H54 (cell line): Measurements from ENCODE around the gene ZNF423.

ENCODE experiments used
- DNase-seq: peaks from one replicate; pipeline ENCODE4 v3.0.0; 2011; ENCODE audit warnings: low spot score, mixed read lengths; ENCODE audit not compliant: insufficient read length
- FAIRE-seq: peaks from 3 replicates; lab custom pipeline; 2011; peaks lifted over from hg19 to GRCh38; lab: Jason Lieb, UNC
- POLR2A ChIP-seq: IDR thresholded peaks from 2 replicates; pipeline ENCODE4 v1.6.1; 2011; ENCODE audit warnings: low read depth, mild to moderate bottlenecking, low read length

The ZNF423 gene

DNA sequence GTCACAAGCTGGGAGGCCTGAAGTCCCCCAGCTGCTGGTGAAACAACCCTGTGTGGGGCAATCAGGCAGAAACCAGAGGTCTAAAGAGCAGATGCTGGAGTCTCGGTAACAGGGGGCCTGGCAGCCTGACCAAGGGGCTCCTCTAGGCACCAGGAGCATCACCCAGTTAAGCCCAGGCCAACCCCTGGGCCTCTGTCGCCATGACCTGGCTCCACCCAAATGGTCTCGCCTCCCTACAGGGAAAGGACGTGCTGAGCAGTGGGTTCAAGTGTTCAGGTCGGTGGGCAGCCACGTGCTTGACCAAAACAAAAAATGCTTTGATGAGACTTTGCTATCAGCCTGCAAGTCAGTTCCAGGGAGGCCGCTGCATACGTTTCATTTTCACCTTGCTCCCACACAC lies 240.3 kb downstream of the ZNF423 start:
- DNase-seq: no peak
- TF ChIP-seq POLR2A: no peak
- no peak for FAIRE-seq

DNA sequence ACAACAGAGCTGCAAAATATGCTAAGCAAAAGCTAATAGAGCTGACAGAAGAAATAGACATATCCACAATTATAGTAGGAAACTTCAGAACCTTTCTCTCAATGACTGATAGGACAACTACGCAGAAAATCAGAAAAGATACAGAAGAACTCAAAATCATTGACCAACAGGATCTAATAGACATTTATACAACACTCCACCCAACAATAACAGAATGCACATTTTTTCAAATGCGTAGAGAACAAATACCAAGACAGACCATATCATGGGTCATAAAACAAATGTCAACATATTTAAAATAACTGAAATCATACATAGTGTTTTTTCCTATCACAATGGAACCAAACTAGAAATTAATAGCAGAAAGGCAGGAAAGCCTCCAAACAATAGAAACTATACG lies 244.9 kb downstream of the ZNF423 start:
- TF ChIP-seq POLR2A: no peak
- DNase-seq (no peak), FAIRE-seq (no peak)

DNA sequence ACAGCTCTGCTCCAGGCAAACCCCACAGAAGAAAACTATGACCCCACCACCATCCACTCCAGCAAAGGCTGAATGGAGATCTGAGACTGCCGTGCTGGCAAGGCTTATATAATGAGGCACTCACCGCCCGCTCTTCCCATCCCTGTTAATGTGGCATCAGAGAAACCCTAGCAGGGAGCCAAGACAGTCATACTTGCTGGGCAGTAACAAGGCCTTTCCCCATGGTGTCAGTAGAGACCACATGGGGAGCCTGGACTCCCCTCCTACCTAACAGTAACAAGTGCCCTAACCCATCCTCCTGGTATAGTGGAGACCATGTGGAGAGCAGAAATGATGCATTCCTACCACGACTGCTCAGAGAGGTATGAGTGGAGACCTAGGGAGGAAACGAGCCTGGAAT lies 247.1 kb downstream of the ZNF423 start:
- no peak for DNase-seq
- no peak for TF ChIP-seq POLR2A

DNA sequence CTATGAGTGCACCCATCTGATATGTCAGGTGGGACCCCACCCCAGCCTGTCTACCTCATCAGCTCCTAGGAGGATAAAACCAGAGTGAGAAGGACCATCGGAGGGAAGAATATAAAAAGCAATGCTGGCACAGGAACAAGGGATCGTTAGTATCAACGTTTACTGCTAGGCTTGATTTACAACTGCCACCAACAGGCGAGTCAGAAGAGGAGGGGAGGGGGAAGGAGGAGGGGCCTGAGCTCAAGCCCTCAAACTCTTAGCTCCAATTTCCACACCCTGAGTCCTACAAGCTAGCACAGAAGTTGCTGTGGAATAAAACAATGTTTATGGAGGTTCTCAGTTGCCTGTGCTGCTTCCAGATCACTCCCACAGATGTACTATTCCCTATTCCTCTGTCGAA lies 247.8 kb downstream of the ZNF423 start:
- FAIRE-seq: no peak
- DNase-seq: no peak
- TF ChIP-seq POLR2A: no peak

More for the DNA sequence above, 247.1 kb downstream of the ZNF423 start:
- no peak for FAIRE-seq

DNA sequence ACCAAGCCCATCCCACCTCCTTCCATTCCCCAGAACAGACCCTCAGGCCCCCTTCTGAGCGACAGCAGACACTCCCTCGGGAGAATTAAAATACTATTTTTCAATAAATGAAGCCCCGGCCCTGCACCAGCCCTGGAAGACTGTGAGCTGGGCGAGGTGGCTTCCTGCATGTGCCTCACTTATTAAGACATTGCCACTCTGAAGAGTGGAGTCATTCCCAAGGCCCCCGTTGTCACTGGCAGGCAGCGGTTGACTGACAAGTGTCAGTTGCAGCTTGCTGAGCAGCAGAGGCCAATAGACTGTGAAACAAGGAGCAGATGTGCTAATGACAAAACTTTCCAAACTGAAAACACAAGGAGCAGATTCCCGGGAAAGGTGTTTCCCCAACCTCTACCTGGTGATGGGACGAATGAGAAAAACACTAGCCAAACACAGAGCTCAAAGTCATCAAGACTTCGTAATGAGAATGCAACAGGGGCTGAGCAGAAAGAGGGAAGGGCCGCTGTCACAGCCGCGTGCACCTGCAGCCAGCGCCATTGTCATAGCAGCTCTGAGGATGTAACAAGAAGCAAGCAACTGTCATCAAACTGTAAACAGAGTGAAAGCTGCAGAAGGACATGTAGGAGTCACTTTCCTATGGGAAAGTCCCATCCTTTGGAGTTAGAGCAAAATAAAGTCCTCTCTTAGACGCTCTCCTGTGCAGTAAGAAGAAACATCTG lies 250.2 kb downstream of the ZNF423 start:
- no peak for DNase-seq
- TF ChIP-seq POLR2A: no peak
- no peak for FAIRE-seq

DNA sequence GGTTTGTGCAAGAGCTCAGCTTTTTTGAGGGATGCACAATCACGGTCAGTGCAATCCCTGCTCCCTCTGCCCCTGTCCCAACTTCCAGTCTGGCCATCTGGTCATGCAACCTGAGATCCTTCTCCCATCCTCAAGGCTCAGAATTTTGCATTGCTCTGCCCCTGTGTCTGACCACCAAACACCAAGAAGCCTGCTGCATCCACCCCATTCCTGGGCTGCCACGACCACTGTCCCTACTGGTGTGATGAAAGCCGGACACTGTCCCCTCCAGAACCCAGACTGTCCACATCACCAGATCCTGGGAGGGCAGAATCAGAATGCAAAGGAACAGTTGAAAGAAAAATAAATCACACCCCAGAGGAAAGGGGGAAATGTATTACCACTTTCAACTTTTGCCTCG lies 251.3 kb downstream of the ZNF423 start:
- FAIRE-seq (no peak), DNase-seq (no peak)
- no peak for TF ChIP-seq POLR2A

DNA sequence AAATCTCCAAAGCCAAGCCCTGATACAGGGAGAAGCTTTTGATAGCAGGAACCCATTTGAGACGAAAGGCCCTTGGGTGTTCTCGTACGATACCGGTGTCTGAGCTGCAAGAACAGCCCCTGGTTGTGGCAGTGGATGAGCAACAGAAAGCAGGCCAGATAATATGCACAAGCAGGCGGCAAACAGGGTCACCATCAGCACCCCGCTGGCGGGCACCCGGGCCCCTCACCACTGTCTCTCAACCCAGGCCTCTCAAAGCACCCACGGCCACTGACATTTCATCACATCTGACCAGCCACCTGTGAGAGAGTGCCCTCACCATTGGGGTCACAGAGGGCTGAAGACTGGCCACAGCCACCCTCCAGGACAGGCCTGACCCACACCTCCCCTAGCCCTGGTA lies 252.0 kb downstream of the ZNF423 start:
- TF ChIP-seq POLR2A: no peak
- no peak for FAIRE-seq
- no peak for DNase-seq

DNA sequence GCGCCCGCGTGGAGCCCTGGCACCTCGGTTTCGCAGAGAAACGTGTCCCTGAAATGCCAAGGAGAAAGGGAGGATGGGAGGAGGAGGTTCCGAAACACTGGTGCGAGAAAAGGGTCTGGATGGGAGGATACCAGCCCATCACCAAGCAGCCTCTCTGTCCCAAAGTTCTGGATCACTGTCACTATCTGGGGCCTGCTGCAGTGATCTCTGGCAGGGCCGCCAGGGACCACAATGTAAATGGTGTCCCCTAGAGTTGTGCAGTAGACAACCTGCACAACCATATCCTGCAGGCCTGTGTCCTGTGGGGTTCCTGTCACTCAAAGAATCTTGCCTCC lies 253.0 kb downstream of the ZNF423 start:
- FAIRE-seq (no peak), DNase-seq (no peak)
- TF ChIP-seq POLR2A: no peak

DNA sequence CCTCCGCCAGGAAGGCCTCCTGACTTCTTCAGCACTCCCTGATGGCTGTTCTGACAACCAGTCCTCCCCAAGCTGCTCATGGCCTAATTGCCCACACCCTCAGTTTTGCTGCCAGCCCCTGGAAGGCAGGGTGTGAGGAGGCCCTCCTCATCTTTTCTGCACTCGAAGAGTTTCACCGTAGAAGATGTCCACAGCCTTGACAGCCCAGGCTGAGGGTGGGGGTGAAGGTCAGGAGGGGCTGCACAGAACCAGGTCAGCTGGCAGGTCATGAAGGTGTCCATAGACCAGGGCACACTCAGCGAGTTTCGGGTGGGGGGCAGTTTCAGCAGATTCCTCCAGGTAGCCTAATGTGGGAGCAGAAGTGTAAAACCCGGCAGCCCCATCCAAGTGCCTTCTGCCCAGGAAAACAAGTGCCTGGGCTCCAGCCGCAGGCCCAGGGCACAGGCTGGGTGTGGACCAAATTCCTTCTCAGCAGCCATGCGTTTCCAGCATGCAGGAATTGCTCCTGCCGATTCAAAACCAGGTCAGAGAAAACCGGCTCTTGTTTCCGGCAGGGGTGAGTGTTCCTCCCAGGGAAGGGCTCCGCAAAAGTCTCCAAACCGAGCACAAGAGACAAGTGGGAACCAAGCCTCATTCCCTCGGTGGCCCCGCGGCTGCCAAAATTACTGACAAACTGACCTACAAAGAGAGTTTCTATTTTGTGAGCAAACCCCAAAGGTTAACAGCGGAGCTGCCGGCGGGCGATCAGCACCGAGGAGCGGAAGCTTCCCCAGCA lies 253.5 kb downstream of the ZNF423 start:
- DNase-seq (no peak), FAIRE-seq (no peak)
- no peak for TF ChIP-seq POLR2A

DNA sequence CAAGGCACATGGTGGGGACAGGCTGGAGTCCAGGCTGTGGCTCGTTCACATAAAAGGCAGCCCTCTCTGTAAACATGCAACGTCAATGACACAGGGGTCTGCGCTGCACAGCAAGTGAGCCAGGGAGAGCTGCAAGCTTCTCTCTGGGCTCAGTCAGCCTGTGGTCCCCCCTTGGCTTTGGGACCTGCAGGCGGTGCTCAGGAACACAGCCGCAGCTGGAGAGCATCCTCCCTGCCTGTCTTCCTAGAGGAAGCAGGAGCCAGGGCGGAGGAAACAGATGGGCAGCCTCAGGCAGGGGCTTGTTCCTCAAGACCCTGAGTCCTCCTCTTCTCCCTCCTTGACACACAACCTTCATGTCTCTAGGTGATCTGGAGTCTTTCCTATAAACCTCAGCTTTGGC lies 254.3 kb downstream of the ZNF423 start:
- no peak for DNase-seq
- no peak for FAIRE-seq
- TF ChIP-seq POLR2A: no peak

DNA sequence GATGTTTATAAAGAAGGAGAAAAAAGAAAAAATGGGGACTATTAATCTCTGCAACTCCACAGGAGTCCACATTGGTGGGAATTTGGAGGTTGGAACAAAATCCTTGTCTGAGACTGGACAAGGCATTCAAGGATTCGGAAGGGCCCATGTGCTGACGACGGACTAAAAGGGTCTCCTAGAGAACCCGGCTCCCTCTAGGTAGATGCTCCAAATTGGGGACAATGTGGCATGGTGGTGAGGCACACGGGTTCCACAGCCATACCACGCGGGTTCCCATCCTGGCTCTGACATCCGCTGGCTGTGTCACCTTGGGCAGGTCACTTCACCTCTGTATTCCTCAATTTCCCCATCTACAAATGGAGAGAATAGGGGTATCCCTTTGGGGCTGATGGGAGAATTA lies 254.9 kb downstream of the ZNF423 start:
- FAIRE-seq (no peak), DNase-seq (no peak)
- no peak for TF ChIP-seq POLR2A

DNA sequence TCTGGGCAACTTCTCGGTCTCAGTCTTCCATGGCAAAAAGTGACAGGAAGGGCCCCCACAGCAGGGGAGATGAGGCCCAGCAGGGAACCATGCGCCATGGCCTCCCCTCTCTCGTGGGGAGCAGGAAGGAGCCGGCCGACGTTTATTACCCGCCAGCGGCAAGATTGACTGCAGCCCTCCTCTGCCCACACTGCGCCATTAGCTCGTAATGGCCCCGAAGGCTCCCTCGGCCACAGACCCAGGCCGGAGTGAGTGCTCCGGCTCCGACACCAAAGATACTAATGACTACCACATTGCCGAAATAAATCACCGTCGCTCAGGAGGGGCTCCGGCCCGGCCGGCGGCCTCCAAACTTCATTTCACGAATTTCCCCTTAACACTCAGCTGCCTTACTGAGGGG lies 255.4 kb downstream of the ZNF423 start:
- TF ChIP-seq POLR2A: no peak
- FAIRE-seq (no peak), DNase-seq (no peak)

DNA sequence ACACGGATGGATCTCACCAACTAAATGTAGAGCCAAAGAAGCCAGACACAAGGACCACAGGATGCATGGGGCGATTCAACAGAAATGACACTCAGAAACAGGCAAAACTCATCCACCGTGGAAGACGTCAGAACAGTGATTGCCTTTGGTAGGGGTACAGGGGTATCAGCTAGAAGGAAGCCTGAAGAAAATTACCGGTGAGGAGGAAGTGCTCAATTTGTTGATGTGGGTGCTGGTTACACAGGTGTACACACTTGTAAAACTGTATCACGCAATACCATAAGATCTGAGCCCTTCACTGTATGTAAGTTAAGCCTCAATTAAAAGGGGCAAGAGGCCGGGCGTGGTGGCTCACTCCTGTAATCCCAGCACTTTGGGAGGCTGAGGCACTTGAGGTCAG lies 256.2 kb downstream of the ZNF423 start:
- DNase-seq: no peak
- TF ChIP-seq POLR2A: no peak
- FAIRE-seq: no peak

DNA sequence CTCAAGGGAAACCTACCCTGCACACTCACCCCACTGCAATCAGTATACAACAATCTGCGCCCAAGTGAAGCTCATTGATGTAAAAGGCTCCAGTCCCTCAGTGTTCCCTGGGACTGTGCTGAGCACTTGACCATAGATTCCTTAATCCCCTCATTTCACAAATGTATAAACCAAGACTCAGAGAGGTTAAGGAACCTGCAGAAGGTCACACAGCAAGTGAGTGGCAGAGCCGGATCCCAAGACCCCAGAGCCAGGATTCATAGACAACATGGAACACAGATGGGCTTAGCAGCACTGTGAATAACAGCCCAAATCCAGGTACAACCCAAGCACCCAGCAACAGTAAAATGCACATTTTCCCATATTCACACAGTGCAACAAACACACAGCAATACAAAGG lies 256.6 kb downstream of the ZNF423 start:
- TF ChIP-seq POLR2A: no peak
- FAIRE-seq (no peak), DNase-seq (no peak)
